Adrenal gland (tissue), 5 donors: Measurements from ENCODE around the gene TMC2.
"Not testable (repeated sequence)": the region's sequence is repeated elsewhere in the genome, so short reads cannot be mapped to it uniquely, and the experiment has no call there.

ENCODE experiments used
- CTCF ChIP-seq, 6 experiments: fragments of 450-650 bp in 4 of 6; fragments of 200-600 bp in 2 of 6; sonication (generic) in 1 of 6; IDR thresholded peaks; 1 replicate in 5 of 6; 2 replicates in 1 of 6; pipeline versions ENCODE4 v1.5.1 to v1.8.0; 2016 to 2021; ENCODE audit warnings: antibody characterized with exemption in 6 of 6, mild to moderate bottlenecking in 2 of 6, moderate library complexity in 1 of 6
- POLR2A ChIP-seq, 2 donors: fragments of 450-650 bp; IDR thresholded peaks; one replicate each; pipeline ENCODE4 v1.6.1; 2017; ENCODE audit warnings: antibody characterized with exemption in 2 of 2, mild to moderate bottlenecking in 2 of 2, moderate library complexity in 1 of 2
- donor health status: DM: no; HTN: no; CAD: no.

GRCh38 chr20:2504803-2505202 is 31.6 kb upstream of the TMC2 start:
- not testable (repeated sequence) for TF ChIP-seq CTCF, POLR2A (IDR thresholded peaks at IDR 0.05)
